DMS114 treated with DMSO at 0.1 percent for 48 hours (cell line): Measurements from ENCODE around the gene PPP6R3.

Experiments
- DNase-seq: peaks from one replicate; lab custom pipeline; 2025; ENCODE audit not compliant: unreplicated experiment; lab: John Stamatoyannopoulos, UW

The PPP6R3 gene, protein sequence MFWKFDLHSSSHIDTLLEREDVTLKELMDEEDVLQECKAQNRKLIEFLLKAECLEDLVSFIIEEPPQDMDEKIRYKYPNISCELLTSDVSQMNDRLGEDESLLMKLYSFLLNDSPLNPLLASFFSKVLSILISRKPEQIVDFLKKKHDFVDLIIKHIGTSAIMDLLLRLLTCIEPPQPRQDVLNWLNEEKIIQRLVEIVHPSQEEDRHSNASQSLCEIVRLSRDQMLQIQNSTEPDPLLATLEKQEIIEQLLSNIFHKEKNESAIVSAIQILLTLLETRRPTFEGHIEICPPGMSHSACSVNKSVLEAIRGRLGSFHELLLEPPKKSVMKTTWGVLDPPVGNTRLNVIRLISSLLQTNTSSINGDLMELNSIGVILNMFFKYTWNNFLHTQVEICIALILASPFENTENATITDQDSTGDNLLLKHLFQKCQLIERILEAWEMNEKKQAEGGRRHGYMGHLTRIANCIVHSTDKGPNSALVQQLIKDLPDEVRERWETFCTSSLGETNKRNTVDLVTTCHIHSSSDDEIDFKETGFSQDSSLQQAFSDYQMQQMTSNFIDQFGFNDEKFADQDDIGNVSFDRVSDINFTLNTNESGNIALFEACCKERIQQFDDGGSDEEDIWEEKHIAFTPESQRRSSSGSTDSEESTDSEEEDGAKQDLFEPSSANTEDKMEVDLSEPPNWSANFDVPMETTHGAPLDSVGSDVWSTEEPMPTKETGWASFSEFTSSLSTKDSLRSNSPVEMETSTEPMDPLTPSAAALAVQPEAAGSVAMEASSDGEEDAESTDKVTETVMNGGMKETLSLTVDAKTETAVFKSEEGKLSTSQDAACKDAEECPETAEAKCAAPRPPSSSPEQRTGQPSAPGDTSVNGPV

DNA sequence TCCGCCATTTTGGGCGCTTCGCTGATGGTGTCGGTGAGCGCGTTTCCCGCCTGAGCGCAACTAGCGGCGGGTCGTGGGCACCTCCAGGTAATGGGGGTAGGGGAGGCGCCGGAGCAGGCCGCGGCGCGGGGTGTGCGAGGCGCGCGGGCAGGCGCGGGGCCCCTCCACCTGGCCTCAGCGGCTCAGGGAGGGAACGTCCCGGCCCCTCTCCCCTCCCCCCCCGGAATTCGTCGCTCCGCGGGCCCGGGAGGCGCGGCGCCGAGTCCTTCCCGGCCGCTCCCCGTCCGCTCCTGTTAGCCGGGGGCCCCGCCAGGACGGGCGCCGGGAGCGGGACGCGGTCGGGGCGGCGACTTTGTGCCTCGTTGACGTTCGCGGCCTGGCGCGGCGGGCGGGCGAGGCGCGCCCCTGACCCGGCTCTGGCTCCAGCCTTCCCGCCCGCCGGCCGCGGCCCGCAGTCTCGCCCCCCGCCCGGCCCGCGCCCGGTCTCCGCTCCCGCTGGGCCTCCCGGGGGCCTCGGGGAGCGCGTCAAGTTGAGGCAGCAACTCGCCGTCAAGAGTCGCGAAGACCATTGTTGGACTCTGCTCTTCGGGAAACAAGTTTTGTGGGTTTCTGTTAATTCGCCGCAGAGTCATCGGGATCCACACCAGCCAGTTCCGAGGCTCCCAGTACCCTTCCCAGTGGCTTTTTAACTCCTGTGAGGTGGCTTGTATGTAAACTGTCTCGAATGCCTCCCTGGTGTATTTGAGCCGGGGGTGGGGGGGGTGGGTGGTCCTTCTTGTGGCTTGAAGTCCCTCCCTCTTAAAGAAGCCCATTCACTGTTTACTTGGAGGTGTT, at the start of gene PPP6R3:
PPP6R3 (plus strand) TSS at position 12 of the 834 bp plus-strand sequence. CDS start 76,913 bp downstream, outside the sequence.
- DNase-seq = peak; percentile 93

DNA sequence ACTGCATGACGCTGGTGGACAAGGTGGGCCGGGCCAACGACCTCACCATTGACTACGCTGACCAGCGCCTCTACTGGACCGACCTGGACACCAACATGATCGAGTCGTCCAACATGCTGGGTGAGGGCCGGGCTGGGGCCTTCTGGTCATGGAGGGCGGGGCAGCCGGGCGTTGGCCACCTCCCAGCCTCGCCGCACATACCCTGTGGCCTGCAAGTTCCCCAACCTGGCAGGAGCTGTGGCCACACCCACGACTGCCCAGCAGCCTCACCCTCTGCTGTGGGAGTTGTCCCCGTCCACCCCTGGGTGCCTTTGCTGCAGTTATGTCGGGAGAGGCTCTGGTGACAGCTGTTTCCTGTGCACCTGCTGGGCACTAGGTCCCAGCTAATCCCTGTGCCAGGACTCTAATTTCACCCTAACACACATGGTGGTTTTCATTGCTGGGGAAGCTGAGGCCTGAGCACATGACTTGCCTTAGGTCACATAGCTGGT, 49.0 kb upstream of the PPP6R3 start:
- no peak for DNase-seq

DNA sequence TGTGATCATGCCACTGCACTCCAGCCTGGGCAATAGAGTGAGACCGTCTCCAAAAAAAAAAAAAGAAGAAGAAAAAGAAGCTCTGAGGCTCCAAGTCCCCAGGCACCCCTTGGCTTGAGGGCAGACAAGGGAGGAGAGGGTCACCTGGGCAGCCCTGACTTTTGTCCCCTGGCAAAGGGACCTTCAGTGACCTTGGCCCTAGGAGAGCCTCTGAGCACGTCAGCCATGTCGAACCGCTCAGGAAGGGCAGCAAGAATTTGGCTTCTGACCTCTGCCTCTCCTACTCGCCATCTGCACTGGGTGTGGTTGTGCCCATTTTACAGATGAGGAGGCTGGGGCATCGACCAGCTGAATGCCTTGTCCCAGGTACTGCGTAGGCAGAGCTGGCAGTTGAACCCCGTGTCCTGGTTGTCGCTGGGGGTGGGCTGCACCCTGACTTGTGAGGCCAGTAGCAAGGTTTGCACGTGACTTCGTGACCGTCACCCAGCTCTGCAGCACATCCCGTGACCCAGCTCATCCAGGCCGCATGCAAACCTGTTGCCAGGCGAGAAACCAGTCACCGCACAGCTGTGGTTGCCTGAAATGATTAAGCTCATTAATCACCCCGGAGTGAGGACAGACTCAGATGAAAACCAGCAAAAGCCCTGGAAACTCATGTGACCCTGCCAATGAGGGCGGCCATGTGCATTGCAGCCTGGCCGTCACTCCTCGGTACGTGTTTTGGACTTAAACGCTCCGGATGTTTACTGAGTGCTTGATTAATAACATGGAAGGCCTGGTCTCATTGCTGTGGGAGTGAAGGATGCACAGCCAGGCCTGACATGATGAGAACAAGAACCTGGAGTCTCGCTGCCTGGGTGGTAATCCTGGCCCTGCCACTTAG, 47.7 kb upstream of the PPP6R3 start:
- DNase-seq = no peak

DNA sequence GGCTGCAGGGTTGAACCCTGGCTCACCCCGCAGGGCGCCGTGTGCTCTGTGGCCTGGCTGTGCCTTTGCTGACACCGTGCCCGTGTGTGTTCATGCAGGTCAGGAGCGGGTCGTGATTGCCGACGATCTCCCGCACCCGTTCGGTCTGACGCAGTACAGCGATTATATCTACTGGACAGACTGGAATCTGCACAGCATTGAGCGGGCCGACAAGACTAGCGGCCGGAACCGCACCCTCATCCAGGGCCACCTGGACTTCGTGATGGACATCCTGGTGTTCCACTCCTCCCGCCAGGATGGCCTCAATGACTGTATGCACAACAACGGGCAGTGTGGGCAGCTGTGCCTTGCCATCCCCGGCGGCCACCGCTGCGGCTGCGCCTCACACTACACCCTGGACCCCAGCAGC, 47.0 kb upstream of the PPP6R3 start:
- DNase-seq = no peak

DNA sequence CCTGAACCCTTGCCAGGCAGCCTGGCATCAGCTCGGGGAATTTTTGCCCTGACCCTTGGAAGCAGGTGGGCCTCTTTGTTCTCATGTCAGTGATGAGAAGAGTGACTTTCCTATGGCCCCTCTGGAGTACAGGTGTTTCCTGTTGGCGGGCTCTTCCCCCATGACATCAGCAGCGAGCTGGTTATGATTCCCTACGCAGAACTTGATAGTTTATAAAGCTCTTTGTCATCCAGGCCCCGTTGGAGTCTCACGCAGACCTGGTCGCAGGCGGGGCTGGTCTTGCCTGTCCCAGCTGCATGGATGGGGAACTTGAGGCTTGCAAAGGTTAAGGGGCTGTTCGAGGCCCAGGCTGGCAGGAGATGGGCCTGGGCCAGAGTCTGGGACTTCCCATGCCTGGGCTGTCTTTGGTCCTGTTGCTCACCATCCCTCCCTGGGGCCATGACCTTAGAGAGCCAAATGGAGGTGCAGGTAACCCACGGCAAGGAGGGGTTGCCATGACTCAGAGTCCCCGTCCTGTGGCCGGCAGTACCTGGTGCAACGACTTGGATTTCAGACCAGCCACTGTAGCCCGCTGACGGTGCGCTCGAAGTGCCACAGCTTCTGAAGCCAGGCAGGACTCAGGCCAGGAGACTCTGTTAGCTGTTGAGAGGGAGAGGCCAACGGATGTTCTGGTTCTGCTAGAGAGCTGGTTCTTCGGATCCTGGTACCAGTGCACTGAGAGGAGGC, 45.9 kb upstream of the PPP6R3 start:
- DNase-seq = no peak

DNA sequence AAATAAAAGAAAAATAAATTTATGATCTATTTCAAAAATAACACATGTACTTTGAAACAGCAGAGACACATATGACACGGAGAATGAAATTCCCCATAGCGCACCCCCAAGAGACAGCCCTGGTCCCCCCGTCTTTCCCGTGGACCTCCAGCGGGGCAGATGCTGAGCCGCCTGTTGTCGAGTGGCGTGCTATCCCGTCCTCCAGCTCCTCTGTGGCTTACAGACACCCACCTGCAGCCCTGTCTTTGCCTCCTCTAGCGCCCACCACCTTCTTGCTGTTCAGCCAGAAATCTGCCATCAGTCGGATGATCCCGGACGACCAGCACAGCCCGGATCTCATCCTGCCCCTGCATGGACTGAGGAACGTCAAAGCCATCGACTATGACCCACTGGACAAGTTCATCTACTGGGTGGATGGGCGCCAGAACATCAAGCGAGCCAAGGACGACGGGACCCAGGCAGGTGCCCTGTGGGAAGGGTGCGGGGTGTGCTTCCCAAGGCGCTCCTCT, 44.4 kb upstream of the PPP6R3 start:
- DNase-seq = no peak

DNA sequence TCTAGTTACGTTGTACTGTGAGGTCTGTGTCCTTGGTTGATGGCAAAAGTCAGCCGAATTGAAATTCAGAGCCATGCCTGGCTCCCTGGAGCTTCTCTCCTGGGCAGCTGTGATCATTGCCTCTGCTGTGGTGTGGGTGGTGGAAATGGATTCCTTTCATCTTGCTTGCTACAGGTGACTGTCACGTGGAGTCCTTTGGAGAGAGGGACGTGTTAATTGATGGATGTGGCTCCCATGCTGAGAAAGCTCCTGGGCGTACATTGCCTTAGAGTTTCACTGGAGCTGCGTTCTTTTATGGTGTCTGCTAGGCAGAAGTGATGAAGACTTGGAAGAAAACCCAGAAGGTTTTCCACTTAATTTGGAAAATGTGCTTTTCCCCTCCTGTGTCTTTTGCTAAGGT, 41.9 kb upstream of the PPP6R3 start:
- no peak for DNase-seq

DNA sequence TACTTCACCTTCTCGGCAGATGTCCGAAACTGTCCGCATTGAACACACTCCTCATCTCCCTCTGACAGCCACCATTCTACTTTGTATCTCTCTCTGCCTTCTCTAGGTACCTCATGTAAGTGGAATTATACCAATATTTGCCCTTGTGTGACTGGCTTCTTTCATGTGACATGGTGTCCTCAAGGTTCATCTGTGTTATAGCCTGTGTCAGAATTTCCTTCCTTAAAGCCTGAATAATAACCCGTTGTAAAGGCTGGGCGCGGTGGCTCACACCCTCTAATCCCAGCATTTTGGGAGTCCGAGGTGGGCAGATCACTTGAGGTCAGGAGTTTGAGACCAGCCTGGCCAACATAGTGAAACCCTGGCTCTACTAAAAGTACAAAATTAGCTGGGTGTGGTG, 40.4 kb upstream of the PPP6R3 start:
- DNase-seq = no peak

DNA sequence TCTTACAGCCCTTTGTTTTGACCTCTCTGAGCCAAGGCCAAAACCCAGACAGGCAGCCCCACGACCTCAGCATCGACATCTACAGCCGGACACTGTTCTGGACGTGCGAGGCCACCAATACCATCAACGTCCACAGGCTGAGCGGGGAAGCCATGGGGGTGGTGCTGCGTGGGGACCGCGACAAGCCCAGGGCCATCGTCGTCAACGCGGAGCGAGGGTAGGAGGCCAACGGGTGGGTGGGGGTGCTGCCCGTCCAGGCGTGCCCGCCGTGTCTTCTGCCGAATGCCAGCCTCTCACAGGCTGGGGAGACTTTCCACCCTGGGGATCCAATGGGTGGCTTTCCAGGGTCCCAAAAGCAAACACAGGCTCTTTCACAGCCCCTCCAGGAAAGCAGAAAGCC, 37.1 kb upstream of the PPP6R3 start:
- no peak for DNase-seq

DNA sequence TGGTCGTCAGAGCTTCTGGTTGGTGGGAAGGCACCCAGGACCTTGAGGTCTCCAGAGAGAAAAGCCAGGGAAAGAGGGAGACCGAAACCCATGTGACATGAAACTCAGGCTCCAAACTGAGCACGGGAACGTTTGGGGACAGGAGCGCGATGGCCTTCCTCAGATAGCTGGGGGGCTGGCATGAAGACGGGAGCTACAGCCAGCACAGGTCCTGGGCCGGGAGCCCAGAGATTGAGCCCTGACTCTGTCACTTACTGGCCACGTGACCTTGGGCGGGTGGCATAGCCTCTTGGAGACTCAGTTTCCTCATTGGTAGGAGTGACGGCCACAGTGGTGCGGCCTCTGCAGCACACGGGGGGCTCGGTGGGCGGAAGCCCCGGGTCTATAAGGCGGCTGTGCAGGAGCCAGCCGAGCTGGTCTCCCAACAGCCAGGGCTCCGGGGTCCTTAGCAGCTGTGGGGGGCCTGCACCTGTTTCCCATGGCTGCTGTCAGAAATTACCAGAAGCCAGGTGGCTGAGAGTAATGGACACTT, 36.4 kb upstream of the PPP6R3 start:
- DNase-seq = no peak

DNA sequence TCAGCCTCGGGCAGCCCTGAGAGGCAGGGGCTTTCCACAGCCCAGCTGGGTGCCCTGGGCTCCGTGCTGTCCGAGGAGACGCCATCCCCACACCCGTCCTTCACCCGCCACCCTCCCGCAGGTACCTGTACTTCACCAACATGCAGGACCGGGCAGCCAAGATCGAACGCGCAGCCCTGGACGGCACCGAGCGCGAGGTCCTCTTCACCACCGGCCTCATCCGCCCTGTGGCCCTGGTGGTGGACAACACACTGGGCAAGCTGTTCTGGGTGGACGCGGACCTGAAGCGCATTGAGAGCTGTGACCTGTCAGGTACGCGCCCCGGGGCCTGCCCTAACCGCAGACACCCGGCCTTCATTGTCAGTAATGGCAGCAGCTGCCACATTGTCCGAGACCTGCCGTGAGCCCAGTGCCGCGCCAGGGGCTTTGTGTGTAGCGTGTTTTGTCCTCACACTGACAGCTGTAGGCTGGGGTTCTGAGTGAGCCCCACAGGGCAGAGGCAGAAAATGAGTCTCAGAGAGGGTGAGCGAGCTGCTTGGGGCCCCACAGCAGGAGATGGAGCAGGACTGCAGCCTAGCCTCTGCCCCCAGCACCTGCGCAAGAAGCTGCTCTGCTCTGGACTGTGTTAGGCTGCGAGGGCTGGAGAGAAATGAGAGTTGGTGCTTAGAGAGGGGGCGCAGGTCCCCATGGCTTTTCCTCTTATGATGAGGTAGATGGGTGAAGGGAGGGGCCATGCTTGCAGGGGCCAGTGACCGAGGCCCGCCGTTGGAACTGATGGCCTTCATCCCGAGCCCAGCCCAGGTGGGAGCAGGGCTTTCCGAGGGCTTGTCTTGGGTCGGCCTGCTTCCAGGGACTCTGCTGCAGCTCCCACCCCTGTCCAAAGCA, 35.3 kb upstream of the PPP6R3 start:
- DNase-seq = no peak

DNA sequence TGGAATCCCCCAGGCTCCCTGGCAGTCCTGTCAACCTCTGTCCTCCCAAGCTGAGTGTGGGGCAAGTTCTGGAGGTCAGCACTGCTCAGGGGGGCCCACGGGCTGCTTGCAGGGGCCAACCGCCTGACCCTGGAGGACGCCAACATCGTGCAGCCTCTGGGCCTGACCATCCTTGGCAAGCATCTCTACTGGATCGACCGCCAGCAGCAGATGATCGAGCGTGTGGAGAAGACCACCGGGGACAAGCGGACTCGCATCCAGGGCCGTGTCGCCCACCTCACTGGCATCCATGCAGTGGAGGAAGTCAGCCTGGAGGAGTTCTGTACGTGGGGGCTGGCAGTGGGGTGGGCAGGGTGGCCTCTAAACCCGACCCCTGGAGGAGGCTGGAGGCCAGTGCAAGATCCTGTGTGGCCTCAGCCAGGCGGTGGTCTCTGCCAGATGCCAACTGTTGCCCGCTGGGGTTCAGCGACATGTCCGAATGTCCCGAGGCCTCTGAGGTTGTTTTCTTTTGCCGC, 34.6 kb upstream of the PPP6R3 start:
- DNase-seq = no peak

DNA sequence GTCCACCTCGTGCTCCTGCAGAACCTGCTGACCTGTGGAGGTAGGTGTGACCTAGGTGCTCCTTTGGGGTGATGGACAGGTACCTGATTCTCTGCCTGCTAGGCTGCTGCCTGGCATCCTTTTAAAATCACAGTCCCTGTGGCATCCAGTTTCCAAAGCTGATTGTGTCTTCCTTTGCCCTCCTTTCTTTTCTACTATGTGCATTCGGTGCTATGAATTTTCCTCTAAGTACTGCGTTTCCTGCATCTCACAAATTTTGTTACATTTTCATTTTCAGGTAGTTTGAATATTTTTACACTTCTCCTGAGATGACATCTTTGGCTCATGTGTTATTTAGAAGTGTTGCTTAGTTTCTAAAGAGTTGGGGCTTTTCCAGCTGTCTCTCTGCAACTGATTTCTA, 30.9 kb upstream of the PPP6R3 start:
- no peak for DNase-seq

DNA sequence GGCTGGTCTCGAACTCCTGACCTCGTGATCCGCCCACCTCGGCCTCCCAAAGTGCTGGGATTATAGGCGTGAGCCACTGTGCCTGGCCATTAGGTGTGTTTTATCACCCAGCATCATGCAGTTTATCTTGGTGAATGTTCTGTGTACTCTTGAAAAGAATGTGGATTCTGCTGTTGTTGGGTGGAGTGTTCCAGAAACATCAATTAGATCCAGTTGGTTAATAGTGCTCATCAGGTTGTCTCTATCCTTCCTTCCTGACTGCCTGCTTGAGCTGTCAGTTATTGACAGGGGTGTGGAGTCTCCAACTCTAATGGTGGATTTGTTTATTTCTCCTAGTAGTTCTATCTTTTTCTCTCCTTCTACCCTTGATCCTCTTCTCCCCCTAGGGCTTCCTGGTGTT, 30.2 kb upstream of the PPP6R3 start:
- no peak for DNase-seq

DNA sequence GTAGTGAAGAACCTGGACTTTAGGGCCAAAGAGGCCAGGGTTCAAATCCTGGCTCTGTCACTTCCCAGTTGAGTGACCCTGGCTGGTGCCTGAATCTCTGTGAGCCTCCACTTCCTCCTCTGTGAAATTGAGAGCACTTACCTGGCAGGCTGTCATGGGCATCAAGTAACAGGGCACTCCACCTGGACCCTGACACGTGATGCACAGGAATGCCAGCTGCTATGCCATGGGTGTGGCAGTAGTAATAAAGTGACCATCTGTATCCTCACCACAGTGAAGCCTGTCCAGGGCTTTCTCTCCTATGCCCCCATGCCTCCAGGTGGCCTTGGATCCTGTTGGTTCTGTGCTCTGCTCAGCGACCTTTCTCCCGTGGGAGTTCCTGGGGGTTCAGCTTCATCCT, 29.8 kb upstream of the PPP6R3 start:
- no peak for DNase-seq

DNA sequence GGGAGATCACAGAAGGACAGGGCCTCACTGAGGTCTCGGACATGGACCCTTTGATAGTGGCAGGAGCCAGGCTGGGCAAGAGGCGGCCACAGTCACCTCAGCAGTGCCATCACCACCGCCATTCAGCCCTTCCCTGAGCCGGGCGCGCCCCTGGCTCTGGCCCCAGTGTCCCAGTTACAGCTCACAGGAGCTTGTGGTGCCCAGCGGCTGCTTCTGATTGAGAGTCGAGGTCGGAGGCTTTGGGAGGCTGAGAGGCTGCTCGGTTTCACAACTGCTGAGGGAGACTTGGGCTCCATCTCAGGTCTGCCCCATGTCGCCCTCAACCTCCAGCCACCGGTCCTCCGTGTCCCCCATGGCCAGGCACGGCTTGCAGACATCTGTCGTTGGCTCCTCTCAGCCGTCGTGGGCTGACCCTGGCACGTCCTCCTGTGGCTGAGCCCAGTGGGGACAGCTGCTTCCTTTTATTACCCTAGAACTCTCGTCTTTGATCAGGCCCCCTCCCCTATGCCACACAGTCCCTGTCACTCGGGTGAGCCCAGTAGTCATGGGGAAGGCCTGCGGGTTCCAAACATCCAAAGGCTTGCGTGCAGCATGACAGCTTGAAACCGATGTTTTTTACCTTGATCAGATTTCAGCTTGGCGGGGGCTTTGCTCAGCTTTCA, 28.4 kb upstream of the PPP6R3 start:
- no peak for DNase-seq

DNA sequence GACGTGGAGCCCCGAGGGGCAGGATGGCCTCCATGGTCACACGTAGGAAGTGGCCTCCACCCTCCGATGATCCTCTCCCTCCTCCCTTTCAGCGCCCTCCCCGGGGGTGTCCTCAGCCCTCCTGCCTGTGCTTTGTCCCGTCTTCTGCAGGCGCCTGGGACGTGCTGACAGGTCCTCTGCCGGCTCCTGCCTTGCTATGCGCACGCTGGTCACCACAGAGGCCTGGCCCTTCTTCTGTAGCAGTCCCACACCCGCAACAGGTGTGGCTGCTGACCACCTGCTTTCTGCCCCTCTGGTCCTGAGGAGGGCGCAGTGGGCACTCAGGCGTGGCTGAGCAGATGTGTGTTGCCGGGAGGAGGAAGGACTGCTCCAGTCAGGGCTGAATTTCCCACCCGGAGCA, 27.7 kb upstream of the PPP6R3 start:
- no peak for DNase-seq
